GM12872 (cell line): ENCODE data around the gene PPARA.

Experiments used
- TF ChIP-seq, protein P1 (sequence below): IDR thresholded peaks from 3 replicates; pipeline ENCODE4 v1.5.1; 2011; ENCODE audit warnings: low read depth, mild to moderate bottlenecking, low read length, moderate library complexity; ENCODE audit not compliant: insufficient read depth

Gene PPARA

DNA sequence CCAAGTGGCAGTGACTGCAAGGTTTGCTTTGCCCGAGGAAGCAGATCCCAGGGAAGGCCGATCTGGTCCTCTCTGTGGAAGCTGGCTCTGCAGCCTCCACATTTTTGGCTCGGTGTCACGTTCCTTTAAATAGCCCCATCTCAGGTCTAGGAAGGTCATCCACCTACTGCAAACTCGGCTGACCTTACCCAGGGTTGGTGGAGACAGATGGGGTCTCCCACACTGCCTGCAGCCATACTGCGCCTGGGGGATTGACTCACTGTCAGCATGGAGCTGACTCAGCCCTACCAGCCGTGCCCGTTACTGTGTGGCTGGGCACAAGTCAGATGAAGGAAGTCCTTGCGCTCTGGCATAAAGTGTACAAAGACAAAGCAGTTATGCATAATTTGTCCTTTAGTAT is 82.9 kb downstream of the PPARA start:
- TF ChIP-seq, protein P1, sequence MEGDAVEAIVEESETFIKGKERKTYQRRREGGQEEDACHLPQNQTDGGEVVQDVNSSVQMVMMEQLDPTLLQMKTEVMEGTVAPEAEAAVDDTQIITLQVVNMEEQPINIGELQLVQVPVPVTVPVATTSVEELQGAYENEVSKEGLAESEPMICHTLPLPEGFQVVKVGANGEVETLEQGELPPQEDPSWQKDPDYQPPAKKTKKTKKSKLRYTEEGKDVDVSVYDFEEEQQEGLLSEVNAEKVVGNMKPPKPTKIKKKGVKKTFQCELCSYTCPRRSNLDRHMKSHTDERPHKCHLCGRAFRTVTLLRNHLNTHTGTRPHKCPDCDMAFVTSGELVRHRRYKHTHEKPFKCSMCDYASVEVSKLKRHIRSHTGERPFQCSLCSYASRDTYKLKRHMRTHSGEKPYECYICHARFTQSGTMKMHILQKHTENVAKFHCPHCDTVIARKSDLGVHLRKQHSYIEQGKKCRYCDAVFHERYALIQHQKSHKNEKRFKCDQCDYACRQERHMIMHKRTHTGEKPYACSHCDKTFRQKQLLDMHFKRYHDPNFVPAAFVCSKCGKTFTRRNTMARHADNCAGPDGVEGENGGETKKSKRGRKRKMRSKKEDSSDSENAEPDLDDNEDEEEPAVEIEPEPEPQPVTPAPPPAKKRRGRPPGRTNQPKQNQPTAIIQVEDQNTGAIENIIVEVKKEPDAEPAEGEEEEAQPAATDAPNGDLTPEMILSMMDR, result no peak

GRCh38 chr22:46234969-46235368 is 84.6 kb downstream of the PPARA start:
- TF ChIP-seq, protein P1, result no peak

DNA sequence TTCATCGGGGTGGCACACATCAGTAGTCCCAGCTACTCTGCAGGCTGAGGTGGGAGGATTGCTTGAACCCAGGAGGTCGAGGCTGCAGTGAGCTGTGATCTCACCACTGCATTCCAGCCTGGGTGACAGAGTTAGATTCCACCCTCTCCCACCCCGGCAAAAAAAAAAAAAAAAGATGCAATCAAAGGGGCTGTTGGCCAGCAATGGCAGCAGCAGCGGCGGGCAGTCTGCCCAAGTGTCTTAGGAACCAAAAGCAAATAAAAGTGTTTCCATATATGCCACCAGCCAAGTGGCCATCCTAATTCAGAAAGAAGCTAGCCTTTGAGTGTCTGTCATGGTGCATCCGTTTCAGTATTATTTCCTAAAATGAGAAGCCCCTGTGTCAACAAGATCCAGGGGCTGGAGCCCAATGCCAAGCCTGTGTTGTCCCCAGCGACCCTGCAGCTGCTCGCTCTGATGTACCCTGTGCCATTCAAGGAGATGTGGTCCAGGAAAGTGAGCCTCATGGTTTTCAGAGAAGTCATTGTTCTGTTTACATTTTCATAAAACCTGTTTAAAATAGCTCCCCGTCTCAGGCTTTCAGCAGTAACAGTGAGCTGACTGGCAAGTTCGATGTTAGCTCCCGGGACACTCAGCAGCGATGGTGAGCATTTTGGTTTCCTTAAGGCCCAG is 87.3 kb downstream of the PPARA start:
- TF ChIP-seq, protein P1, result no peak

DNA sequence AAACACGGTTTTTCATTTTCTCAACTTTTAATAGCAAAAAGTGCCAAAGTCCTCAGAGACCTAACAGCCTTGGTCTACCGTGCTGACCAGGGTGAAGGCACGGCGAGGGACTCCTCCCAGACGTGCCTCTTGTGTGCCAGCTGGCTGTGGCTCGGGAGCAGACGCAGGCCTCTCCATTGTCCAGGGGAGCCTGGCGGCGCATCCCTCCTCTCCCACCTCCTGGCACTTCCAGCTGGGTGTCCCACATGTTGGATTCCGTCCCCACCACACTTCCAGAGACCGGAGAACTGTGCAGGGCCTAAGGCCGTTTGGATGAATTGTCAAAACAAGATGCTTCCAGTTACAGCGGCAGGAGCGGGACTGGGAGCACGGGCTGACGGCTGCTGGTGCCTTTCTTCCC is 88.2 kb downstream of the PPARA start:
- TF ChIP-seq, protein P1, result no peak

DNA sequence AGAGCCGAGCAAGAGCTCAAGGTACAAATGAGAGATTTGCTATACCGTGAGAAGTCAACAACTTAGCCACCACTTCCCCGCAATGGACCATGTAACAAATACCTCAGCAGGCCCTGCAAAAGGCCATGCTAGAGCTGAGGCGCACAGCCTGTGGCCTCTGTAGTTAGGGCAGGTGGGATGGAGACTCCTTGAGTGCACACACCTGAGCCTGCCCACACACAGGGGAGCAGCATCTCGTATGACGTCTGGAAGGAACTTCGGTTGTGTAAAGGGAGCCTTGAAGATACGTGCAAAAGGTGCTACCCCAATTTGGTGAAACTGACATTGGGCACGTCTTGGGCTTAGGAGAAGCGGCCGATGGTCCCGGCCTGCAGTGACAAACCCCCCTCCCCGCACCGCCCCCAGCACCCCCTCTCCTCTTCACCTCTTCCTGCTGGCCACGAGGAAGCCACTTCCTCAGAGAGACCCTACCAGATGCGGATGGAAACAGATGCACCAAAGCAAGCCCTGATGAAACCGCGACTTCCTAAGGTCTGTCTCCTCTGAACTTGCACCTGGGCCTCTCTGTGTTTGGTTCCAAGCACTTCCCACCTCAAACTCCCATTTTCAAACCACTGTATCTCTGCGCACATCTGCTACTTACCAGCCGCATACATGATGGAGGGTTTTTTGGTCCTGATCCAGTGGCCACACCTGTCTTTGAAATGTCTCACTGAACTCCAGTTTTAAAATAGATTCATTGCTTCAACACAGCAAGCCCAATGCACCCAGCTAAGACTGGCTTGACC is 89.1 kb downstream of the PPARA start:
- TF ChIP-seq, protein P1, result no peak

DNA sequence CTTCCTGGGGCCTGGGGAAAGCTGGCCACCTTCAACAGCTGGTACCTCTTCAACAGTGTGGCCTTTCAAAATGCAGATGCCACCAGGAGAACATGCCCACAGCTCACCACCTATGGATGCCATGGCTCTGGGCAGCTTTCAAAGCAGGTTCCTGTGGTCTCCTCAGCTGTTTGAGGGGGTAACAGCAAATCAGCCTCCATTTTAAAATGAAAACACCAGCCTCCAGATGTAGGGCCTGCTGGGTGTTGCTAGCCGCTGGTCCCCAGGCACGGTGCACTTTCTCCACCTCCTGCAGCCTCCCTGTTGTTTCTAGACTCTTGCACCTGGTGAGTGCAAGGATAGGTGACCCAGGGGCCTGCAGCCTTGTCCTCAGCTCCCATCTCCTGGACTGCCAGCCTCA is 89.7 kb downstream of the PPARA start:
- TF ChIP-seq, protein P1, result no peak

DNA sequence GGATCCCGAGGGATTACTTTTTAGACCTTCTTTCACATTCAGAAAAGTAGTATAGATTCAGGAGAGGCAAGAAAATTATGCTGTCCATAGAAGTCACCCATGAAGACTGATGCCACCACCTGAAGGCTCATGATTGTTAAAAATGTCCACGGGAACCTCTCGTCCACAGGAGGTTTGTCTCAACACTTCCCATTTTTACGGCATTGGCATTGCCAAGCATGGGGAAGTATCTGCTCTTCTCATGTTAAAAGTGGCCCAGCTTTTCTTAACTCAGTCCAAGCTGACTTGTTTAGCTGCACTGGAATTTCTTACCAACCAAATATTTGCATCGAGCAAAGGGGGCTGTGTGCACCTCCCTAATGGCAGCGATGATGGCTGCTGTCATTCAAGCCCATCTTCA is 90.2 kb downstream of the PPARA start:
- TF ChIP-seq, protein P1, result no peak
